Measurements from ENCODE around the gene APCS.

Gene APCS

GRCh38 chr1:159587461-159587951 is at the start of gene APCS:
Gene APCS (plus strand): TSS chr1:159587826. CDS start chr1:159587922, 96 bp downstream.
- no peak for TF ChIP-seq CTCF (IDR thresholded peaks at IDR 0.05; ENCODE audit: low read depth, low read length)
- no peak for DNase-seq (ENCODE audit: extremely low read depth, low read depth)

GRCh38 chr1:159548126-159548525 is 39.5 kb upstream of the APCS start:
- no peak for DNase-seq (ENCODE audit: extremely low read depth, low read depth)
- no peak for TF ChIP-seq CTCF (IDR thresholded peaks at IDR 0.05; ENCODE audit: low read depth, low read length)

- DNase-seq (ENCODE audit: extremely low read depth, low read depth), result no peak
- TF ChIP-seq CTCF (IDR thresholded peaks at IDR 0.05; ENCODE audit: low read depth, low read length), result no peak
These were observed 33.4 kb upstream of the APCS start for GRCh38 chr1:159554261-159554660.

- TF ChIP-seq CTCF (IDR thresholded peaks at IDR 0.05; ENCODE audit: low read depth, low read length), result no peak
These were observed 32.9 kb upstream of the APCS start for GRCh38 chr1:159554696-159555095.

GRCh38 chr1:159556931-159557369 is 30.7 kb upstream of the APCS start:
- TF ChIP-seq CTCF (IDR thresholded peaks at IDR 0.05; ENCODE audit: low read depth, low read length), result no peak
- no peak for DNase-seq (ENCODE audit: extremely low read depth, low read depth)

More at GRCh38 chr1:159554696-159555095, 32.9 kb upstream of the APCS start:
- no peak for DNase-seq (ENCODE audit: extremely low read depth, low read depth)

GRCh38 chr1:159560599-159560998 is 27.0 kb upstream of the APCS start:
- TF ChIP-seq CTCF (IDR thresholded peaks at IDR 0.05; ENCODE audit: low read depth, low read length), result no peak
- no peak for DNase-seq (ENCODE audit: extremely low read depth, low read depth)

- TF ChIP-seq CTCF (IDR thresholded peaks at IDR 0.05; ENCODE audit: low read depth, low read length), result no peak
- no peak for DNase-seq (ENCODE audit: extremely low read depth, low read depth)
These were observed 26.1 kb upstream of the APCS start for GRCh38 chr1:159561497-159561896.
